NCI-H1417 treated with DMSO at 0.1 percent for 48 hours (cell line): ENCODE results near the gene GDF2.

Experiments
- DNase-seq: peaks from one replicate; lab custom pipeline; 2025; lab: John Stamatoyannopoulos, UW

GDF2 gene

DNA sequence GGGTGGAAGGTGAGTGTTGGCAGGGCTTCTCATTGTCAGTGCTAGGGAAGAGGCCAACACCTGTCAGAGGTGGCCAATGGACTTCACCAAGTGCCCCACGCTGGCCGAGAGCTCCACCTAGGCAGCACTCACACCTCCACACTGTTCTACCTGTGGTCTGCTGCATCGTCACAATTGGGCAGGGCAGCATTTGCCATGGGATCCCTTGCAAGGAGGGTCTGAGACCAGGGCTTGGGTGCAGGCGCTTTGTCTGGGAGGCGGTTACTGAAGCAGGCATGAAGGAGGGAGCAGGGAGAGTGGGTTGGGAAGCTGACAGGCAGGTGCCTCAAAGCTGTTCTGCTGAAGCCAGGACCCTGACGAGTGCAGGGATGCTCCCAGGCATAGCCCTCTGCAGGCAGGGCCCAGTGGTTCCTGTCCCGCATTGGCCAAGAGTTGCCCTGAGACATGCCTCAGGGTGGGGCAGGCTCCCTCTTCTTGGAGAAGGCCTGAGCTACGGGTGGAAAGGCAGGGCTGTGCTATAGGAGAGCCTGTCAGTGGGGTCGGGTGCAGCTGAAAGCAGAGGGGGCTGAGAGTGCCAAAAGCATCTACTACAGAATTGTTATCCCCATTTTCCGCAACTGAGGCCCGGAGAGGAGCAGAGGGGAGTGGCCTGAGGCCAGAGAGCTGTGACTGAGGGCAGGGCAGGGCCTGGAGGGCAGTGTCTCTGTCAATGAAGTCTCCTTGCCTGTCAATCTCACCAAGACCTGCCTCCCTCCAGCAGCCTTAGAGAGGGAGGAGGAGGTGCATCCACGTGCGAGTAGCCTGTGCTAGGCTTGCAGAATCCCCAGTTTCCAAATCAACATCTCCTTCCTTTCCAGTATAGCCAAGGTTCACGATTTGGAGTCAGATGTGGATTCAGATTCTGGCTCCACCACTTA lies 29.9 kb downstream of the GDF2 start:
- no peak for DNase-seq

DNA sequence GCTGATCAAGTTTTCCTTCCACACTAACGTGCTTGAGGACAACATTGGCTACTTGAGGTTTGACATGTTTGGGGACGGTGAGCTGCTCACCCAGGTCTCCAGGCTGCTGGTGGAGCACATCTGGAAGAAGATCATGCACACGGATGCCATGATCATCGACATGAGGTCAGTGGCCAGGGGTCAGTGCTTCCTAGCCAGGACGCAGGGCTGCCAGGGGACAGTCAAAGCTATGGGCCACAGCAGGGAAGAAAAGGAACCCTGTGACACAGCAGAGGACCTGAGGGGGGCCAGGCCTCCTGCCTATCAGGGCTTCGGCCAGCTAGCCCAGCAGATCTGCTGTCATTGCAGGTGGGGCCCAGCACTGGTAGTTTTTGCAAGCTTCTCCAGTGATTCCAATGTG lies 31.1 kb downstream of the GDF2 start:
- no peak for DNase-seq

DNA sequence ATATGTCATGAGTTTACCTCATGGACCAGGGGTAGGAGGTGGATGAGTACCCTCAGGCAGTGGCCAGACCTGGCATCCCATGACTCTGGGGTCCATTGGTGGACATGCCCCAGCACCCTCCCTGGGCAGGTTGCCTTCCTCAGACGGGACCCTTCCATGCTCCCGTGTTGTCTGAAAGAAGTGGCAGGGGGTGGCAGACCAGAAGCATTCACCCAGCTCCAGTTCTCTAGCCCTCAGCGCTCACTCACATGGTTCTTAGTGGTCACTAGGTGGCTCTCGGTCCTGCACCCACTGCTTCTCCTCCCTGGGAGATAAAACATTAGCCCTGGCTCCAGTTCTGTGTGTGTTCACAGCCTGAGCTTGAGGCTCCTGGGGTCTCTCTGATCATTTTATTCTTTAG lies 31.9 kb downstream of the GDF2 start:
- DNase-seq, result no peak

DNA sequence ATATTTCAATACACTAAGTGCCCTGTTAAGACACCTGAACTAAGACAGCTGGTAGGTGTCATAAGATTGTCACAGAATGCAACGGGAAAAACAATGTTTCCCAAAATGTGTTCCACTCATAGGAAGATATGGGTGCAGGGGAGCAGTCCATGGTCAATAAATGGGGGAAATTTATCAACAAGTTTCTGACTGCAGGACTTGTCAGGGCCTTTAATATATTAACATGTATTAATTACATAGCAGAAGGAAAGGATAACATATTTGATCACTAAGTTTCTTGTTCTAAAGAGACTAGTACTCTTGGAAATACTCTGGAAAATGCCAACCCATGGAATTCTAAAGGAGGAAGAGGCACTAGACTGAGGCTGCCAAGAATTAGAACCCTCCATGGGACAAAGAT lies 32.6 kb downstream of the GDF2 start:
- DNase-seq, result no peak

DNA sequence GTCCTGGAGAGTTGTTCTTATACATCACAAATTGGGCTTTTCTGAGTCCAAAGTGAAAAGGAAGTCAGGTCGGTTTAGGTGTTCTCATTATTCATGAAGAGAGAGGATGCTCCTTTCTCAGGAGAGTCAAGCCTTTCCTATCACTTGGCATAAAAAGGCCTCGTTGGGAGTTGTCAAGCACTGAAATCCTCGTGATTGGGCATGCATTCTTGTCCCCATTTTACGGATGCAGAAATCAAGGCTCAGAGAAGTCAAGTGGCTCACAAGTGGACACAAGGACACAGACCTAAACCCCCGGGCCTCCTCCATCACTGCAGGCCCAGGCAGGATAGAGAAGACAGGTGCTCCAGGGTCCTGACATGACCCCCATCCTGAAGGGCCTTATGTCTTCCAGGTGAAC lies 34.5 kb downstream of the GDF2 start:
- DNase-seq, result no peak

DNA sequence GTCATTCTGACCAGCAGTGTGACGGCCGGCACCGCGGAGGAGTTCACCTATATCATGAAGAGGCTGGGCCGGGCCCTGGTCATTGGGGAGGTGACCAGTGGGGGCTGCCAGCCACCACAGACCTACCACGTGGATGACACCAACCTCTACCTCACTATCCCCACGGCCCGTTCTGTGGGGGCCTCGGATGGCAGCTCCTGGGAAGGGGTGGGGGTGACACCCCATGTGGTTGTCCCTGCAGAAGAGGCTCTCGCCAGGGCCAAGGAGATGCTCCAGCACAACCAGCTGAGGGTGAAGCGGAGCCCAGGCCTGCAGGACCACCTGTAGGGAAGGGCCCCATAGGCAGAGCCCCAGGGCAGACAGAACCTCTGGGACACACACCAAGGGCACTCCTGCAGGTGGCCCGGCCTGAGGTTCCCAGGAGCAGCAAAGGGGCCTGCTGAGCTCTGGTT lies 34.9 kb downstream of the GDF2 start:
- DNase-seq, result no peak

DNA sequence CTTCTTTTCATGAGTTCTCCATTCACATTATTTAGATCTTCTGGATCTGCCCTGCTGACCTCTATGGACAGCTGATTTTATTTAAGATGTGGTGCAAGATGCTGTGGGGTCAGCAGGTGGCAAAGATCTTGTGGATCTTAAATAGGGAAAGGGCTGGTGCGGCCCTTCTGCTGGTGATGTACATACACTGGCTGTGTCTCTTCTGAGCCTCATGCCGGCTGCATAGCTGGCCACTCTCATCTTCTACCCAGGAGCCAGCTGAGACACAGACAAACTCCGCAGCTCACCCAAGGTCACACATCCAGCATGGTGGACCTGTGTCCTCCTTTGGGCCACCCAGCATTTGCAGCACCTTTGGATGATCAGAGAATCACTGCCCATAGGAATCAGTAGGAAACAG lies 35.7 kb downstream of the GDF2 start:
- DNase-seq, result no peak

DNA sequence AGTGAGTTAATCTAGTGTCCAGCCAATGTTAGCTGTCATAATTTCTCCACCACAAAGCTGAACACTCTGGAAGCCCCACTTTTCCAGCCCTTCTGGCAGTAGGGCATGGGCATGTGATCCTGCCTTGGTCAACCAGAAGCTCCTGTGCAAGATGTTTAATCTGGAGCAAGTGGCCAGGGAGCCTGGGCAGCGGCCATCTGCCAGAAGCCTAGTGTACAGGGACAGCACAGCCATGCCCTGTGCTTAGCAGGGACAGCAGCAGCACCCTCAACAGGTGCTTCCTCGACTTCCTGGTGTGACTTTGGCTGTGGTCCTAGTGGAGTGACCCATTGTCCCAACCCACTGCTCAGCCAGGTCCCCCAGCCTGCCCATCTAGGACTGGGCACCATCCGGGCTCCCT lies 36.2 kb downstream of the GDF2 start:
- DNase-seq, result no peak

DNA sequence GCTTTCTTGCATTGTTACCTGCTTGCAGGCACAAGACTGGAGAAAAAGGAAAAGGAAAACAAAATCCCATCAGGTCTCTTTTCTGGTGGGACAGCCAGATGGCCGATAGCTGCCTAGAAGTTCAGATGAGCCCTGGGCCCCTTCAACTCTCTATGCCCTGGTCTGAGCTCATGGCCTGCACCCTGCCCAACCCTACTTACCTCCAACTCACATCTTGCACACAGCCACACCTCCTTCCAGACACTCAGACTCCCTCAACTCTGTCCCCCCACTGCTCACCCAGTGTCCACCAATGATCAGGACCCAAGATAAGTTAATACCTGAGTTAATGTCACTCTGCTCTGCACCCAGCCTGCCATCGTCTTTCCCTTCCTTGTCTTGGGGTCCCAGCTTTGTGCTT lies 36.8 kb downstream of the GDF2 start:
- no peak for DNase-seq

DNA sequence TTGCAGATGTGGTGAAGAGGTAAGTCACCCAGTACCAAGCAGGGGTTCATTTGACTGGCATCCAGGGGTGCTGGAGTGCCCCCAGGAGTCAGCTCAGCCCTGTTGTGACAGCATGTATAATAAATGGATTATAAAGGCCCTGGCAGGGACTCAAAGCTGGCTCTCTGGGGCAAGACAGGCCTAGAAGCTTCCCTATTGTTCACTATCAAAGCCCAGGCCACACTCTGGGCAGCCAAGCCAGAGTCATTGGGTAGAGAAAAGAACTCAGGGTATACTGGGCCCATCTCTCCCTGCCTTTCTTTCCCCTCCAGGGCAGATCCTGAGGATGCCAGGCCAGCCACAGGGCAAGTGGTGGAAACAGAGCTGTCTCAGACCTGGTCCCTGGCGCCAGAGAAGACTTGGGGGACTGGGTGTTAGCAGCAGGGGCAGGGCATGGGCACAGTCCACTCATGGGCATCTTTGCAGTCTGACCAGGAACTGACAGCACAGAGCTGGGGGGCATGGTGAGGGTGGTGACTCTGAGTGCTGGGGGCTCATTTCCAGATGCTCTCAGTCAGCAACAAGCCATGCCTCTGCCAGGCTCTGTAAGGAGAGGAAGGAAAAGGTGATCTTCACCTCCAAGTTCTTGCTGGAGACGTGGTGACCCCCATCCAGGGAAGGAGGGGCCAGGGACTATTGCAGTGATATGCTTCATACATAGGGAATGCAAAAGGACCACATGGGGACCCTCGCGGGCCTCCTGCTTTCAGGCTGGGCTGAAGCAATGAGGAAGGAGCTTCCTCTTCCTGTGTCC lies 37.6 kb downstream of the GDF2 start:
- DNase-seq, result no peak

DNA sequence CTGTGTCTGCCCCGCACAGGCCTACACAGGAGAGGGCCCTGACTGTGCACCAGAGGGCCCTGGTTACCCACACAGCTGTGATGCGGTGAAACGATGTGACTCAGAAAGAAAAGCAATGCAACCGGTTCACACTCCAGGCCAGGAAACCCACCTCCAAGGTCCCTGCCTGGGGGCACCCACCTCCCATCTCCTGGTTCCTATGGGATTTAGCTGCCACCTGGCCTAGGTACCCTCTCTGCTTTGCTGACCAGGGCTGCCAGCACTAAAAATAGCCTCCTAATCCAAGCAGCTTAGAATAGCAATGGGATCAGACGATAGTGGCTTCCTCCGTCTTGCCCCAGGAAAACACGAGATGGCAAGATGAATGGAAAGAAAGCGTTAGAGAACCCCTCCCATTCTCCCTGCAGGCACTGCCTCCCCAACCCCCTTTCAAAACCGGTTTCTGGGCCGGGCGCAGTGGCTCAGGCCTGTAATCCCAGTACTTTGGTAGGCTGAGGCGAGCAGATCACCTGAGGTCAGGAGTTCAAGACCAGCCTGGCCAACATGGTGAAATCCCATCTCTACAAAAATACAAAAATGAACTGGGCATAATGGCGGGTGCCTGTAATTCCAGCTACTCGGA lies 38.3 kb downstream of the GDF2 start:
- DNase-seq, result no peak

DNA sequence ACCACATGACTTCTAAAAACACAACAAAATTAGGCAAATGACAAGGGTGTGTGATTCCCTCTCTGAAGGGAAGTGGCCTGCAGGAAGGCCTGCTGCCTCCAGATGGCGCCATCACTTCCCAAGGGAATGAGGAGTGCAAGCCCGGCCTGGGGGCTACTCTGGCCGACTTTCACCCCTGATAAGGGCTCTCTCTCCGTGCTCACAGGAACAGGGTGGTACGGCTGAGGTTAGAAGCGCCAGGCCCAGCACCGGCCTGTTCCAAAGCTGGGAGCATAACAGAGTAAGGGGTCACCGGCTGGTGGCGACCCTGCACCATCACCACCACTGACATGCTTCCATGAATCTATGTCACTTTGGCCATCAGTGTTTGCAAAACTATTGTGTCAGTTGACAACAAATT lies 39.0 kb downstream of the GDF2 start:
- no peak for DNase-seq

DNA sequence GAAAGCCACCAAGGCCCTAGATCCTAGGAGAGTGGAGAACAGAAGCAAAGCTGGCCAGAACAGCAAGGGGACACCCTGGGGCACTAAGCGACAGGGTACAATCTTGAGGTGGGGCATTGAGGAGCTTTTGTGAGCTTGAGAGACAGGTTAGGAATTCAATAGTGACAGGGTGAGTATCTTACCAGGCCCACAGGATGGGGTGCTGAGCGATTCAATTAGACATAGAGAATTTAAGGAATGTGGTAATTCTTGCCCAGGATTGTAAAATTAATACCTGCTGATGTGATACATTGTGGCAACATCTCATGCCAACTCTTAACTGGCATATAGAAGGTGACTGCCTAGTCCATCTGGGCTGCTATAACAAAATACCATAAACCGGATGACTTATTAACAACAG lies 39.9 kb downstream of the GDF2 start:
- no peak for DNase-seq

DNA sequence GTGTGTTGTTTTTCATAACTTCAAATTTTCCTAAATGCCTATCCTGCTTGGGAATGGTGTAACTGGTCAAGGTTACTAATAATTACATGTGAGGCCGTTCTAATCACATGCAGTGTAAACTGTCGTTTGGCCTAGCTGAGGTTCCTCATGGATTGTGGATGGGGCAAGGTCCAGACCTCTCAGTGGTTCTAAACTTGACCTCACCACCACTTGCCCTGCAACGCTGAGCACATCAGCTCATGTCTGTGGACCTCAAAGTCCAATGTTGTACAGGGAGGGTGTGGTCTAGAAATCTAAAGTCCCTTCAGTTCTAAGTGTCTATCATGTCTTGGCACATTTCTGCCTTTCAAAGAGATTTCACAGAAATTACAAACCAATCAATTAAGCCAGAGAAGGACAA lies 41.5 kb downstream of the GDF2 start:
- no peak for DNase-seq

DNA sequence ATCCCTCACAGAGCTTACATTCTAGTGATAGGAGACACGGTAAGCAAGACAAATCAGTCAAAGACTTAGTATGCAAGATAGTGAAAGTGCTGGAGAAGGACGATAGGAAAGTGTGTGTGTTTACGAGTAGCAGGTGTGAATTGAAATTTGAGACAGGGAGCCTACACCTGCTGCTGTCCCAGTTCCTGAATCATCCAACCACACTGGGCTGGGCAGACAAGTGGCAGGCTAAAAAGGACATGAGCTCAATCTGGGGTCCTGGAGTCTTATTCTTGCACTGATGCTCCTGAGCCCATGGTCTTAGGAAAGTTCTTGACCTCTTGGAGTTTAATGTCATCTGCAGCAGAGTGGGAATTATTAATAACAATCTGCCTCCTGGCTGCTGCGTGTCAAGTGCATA lies 42.1 kb downstream of the GDF2 start:
- no peak for DNase-seq

DNA sequence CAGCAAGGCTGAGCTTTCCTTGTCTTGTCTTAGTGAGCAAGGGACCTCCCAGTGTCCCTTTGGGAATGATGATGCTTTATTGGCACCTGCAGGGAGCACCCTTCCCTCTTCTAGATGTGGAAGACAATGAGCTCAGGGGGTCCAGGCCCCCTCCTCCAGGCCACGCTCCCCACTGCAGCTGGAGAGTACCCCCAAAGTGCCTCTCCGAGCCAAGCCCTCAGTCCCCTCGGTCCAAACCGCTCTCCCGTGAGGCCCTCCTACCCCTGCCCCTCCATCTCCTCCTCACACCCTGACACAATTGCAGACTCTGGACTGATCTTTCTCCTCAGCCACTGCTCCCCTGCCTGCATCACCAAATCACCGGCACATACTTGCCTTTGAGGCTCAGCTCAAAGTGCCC lies 42.7 kb downstream of the GDF2 start:
- no peak for DNase-seq

DNA sequence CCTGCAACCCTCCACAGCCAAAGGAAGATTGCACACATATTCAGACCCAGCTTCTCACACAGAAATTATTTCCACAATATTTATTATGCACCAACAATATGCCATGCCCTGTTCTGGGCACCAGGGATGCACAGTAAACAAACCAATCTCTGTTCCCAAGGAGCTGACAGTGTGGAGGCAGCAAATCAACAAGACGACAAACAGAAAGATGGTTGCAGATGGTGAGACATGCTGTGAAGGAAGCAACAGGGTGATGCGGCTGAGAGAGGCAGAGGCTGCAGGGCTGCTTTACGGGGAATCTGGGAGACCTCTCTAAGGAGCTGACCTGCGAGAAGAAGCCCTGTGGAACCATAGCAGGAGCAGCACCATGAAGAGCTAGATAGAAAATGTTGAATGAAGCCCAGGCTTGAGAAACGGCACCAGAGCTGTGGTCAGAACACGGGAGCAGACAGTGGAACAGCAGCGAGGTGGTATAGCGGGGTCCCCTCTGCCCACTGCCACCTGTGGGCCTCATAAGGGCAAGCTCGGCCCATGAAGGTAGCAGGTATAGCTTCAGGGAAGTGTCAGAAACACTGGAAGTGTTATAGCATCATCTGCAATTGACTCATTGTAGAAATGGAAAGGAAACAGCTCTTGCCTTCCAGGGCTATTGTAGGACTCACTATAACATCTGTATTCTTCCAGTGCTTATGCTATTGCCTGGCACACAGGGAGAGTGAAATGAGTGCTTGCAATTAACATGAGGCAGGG lies 43.4 kb downstream of the GDF2 start:
- DNase-seq, result no peak

DNA sequence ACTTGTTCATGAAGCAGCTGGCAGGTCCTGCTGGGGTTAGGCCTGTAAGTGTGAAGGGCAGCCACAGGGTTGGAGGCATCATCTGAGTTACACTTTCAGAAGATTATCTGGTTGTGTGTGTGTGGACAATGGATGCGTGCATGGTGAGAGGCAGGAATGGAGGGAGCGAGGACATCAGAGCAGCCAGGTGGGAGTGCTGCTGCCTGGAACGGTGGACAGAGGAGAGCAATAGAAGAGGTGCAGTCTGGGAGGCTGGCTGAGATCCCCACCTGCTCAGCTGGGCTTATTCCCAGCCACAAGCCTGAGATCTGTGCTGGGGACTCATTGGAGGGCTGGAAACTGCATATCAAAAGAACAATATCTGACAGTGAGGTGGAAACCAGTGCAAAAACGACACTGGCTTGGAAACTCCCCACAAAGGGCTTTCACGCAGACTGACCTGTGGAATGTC lies 44.0 kb downstream of the GDF2 start:
- no peak for DNase-seq

DNA sequence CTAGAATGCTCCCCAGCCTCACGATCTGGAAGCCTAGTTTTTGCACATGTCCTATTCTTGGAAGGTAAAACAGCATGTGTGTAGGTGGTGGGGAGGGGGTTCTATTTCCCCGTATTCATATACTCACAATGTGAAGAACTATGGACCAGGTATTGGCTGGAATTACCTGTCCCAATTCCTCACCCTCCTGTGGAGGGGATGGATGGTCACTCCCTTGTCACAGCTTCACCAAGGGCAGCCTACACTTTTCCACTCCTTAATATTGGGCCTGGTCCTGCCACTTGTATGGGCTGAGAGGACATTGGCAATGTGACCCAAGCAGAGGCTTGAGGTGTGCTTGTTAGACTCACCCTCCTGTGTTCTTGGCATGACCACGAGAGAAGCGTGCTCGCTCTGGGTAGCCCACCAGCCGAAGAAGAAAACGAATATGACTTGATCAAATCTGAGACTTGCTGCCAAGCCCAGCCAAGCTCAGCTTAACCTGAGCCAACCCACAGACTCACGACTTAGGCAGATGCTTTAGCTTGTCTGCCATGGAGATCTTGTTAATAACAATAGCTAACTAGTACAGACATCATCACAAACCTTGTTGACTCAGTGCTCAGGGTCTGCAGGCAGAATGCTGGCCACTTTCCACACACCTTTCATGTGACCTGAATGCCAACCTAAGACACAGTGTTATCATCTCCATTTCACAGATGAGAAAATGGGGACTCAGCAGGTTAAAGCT lies 44.6 kb downstream of the GDF2 start:
- no peak for DNase-seq

DNA sequence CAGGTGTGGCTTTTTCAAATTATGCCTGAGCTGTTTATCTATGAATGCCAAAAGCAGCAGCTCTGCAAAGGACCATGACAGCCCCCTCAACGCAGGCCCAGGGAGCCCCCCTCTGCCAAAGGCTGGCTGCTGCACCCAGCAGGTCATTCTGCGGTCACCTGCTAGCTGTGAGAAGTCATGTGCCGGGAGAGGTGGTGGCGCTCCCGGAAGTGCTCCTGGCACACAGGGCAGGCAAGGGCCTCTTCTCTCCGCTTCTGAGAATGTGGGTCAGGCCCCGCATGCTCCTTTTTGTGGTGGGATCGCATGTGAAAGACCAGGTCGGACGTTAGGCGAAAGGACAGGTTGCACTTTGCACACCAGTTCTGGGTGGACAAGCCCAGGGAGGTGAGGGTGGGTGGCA lies 45.4 kb downstream of the GDF2 start:
- DNase-seq, result no peak

DNA sequence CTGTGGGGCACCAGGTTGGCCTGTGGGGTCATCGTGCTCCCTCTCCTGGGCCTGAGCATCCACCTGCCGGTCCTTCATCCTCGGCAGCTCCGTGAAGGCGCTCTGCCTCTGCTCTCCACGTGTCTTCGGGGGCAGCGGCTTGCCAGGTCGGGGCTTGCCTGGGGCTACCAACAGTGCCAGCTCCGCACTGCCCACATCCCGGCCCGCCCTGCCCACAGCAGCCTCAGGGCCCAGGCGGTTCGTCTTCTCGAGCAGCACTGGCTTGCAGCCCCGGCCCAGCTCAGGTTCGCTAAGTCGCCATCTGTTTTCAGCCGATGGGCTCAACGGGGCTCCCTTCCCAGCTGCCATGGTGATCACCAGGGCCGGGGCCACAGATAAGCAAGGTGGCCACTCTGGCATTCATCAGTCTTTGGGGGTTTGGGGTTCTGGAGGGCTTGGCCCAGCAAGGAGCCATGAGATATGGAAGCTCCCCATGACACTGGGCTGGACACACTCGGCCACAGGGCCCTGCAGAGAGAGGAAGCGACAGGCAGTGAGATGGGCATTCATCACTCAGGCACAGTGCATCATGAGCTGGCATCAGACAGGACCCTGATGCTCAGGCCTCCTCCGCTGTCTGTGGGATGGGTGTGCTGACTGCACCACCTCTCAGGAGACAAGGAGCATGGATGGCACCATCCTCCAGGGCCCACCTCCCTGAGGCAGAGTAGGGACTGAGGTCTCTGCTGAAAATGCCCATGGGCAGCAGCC lies 46.4 kb downstream of the GDF2 start:
- DNase-seq, result no peak
